ENCODE data around the gene ADAMTSL2.

The ADAMTSL2 gene

GRCh38 chr9:133575186-133576030, 40.9 kb downstream of the ADAMTSL2 start:
- no peak for DNase-seq (ENCODE audit: low read depth, low spot score)

- DNase-seq (ENCODE audit: low read depth, low spot score): no peak
Observed at GRCh38 chr9:133576031-133576874, 41.7 kb downstream of the ADAMTSL2 start.

GRCh38 chr9:133576875-133577736, 42.6 kb downstream of the ADAMTSL2 start:
- DNase-seq (ENCODE audit: low read depth, low spot score): no peak

GRCh38 chr9:133577737-133578112, 43.2 kb downstream of the ADAMTSL2 start:
- DNase-seq (ENCODE audit: low read depth, low spot score): no peak

- DNase-seq (ENCODE audit: low read depth, low spot score): no peak
Observed at GRCh38 chr9:133578524-133579441, 44.3 kb downstream of the ADAMTSL2 start.

- DNase-seq (ENCODE audit: low read depth, low spot score): no peak
Observed at GRCh38 chr9:133579601-133580418, 45.3 kb downstream of the ADAMTSL2 start.

GRCh38 chr9:133580419-133580738, 45.9 kb downstream of the ADAMTSL2 start:
- DNase-seq (ENCODE audit: low read depth, low spot score): no peak

GRCh38 chr9:133581011-133581410, 46.5 kb downstream of the ADAMTSL2 start:
- DNase-seq (ENCODE audit: low read depth, low spot score): no peak

- no peak for DNase-seq (ENCODE audit: low read depth, low spot score)
Observed at GRCh38 chr9:133581513-133582343, 47.2 kb downstream of the ADAMTSL2 start.

GRCh38 chr9:133582501-133583045, 48.1 kb downstream of the ADAMTSL2 start:
- DNase-seq (ENCODE audit: low read depth, low spot score): no peak

GRCh38 chr9:133583111-133583510, 48.6 kb downstream of the ADAMTSL2 start:
- no peak for DNase-seq (ENCODE audit: low read depth, low spot score)

GRCh38 chr9:133583586-133583985, 49.1 kb downstream of the ADAMTSL2 start:
- no peak for DNase-seq (ENCODE audit: low read depth, low spot score)

- no peak for DNase-seq (ENCODE audit: low read depth, low spot score)
Observed at GRCh38 chr9:133584167-133584558, 49.7 kb downstream of the ADAMTSL2 start.

GRCh38 chr9:133584559-133585476, 50.3 kb downstream of the ADAMTSL2 start:
- no peak for DNase-seq (ENCODE audit: low read depth, low spot score)

- DNase-seq (ENCODE audit: low read depth, low spot score): no peak
Observed at GRCh38 chr9:133585481-133586351, 51.2 kb downstream of the ADAMTSL2 start.

GRCh38 chr9:133587051-133587450, 52.5 kb downstream of the ADAMTSL2 start:
- DNase-seq (ENCODE audit: low read depth, low spot score): no peak

- DNase-seq (ENCODE audit: low read depth, low spot score): no peak
Observed at GRCh38 chr9:133587466-133587865, 53.0 kb downstream of the ADAMTSL2 start.
